SK-N-SH treated with all-trans-retinoic acid at 6 μM for 48 hours (cell line): Measurements from ENCODE around the gene ENPP3.

Experiments used
- ESRRG ChIP-seq: fragments of 250-450 bp; sonication (Bioruptor Pico); IDR thresholded peaks from 2 replicates; pipeline ENCODE4 v1.6.1; 2021; ENCODE audit warnings: mild to moderate bottlenecking
- PATZ1 ChIP-seq: fragments of 250-450 bp; sonication (Bioruptor Pico); IDR thresholded peaks from 2 replicates; pipeline ENCODE4 v1.8.0; 2020; ENCODE audit warnings: mild to moderate bottlenecking, moderate library complexity, borderline replicate concordance
- SNAI2 ChIP-seq: fragments of 250-450 bp; sonication (Bioruptor Pico); IDR thresholded peaks from 2 replicates; pipeline ENCODE4 v1.5.0; 2020; ENCODE audit warnings: mild to moderate bottlenecking, moderate library complexity
- ZFP30 ChIP-seq: fragments of 450-650 bp; formaldehyde crosslinking; IDR thresholded peaks from 2 replicates; pipeline ENCODE4 v1.5.0; 2022; ENCODE audit warnings: mild to moderate bottlenecking, moderate library complexity
- TF ChIP-seq, protein P1 (sequence below): fragments of 250-450 bp; sonication (Bioruptor Pico); IDR thresholded peaks from 2 replicates; pipeline ENCODE4 v1.8.0; 2021; ENCODE audit warnings: low read depth, mild to moderate bottlenecking, moderate library complexity, borderline replicate concordance
- TF ChIP-seq, protein P2 (sequence below): fragments of 250-450 bp; sonication (Bioruptor Pico); IDR thresholded peaks from 2 replicates; pipeline ENCODE4 v1.5.0; 2020; ENCODE audit warnings: mild to moderate bottlenecking, moderate library complexity

DNA sequence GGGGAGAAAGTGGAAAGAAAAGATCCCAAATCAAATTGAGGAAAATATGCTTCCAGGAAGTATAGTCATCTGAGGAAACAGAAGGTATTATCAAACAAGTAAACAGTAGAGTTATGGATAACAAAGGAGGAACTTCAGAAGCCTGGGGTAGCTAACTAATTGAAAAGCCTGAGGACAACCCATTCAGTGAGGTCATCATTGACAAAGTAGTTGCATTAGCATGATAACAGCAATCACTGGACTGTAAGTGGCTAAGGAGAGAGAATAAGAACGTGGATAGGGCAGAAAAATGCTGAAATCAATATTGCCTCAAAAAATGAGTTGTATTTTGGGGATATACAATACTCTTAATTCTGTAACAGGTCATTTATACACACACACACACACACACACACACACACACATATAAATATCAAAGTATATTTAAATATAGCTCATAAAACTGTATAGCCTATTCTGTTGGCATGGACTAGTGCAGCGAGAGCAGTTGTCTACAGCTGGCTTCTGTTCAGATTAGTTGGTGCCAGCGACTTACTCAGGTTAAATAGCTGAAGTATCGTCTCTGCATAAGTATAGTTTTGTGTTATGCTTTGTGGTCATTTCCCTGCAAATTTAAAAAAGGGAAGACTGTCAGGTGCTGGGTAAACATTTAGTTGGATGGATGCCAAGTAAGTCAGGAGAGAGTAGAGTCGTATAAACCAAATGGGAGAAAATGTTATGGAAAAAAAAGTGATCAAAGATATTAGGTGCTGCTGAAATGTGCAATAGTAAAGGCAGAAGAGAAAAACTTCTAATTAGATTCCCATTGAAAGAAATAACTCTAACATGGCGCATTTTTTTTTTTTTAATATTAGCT, 107.6 kb downstream of the ENPP3 start:
- TF ChIP-seq PATZ1 (CRISPR knock-in tag) (no peak), ZFP30 (CRISPR knock-in tag) (no peak), ESRRG (CRISPR knock-in tag) (no peak), SNAI2 (CRISPR knock-in tag) (no peak)
- TF ChIP-seq, protein P1, sequence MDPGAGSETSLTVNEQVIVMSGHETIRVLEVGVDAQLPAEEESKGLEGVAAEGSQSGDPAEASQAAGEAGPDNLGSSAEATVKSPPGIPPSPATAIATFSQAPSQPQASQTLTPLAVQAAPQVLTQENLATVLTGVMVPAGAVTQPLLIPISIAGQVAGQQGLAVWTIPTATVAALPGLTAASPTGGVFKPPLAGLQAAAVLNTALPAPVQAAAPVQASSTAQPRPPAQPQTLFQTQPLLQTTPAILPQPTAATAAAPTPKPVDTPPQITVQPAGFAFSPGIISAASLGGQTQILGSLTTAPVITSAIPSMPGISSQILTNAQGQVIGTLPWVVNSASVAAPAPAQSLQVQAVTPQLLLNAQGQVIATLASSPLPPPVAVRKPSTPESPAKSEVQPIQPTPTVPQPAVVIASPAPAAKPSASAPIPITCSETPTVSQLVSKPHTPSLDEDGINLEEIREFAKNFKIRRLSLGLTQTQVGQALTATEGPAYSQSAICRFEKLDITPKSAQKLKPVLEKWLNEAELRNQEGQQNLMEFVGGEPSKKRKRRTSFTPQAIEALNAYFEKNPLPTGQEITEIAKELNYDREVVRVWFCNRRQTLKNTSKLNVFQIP (CRISPR knock-in tag): no peak
- TF ChIP-seq, protein P2, sequence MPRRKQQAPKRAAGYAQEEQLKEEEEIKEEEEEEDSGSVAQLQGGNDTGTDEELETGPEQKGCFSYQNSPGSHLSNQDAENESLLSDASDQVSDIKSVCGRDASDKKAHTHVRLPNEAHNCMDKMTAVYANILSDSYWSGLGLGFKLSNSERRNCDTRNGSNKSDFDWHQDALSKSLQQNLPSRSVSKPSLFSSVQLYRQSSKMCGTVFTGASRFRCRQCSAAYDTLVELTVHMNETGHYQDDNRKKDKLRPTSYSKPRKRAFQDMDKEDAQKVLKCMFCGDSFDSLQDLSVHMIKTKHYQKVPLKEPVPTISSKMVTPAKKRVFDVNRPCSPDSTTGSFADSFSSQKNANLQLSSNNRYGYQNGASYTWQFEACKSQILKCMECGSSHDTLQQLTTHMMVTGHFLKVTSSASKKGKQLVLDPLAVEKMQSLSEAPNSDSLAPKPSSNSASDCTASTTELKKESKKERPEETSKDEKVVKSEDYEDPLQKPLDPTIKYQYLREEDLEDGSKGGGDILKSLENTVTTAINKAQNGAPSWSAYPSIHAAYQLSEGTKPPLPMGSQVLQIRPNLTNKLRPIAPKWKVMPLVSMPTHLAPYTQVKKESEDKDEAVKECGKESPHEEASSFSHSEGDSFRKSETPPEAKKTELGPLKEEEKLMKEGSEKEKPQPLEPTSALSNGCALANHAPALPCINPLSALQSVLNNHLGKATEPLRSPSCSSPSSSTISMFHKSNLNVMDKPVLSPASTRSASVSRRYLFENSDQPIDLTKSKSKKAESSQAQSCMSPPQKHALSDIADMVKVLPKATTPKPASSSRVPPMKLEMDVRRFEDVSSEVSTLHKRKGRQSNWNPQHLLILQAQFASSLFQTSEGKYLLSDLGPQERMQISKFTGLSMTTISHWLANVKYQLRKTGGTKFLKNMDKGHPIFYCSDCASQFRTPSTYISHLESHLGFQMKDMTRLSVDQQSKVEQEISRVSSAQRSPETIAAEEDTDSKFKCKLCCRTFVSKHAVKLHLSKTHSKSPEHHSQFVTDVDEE (CRISPR knock-in tag): no peak
